ENCODE data around the gene DLL1. TPM values are rescaled to one million over a fixed set of nuclear protein-coding genes. Genes with fewer than 3 reads are reported as not detected.
"Not testable (repeated sequence)": the region's sequence is repeated elsewhere in the genome, so short reads cannot be mapped to it uniquely, and the experiment has no call there.

DLL1 gene
- polyA plus RNA-seq, 3 donors from 2014 or later: 0.09 to 7.0 (median 2.8) TPM

DNA sequence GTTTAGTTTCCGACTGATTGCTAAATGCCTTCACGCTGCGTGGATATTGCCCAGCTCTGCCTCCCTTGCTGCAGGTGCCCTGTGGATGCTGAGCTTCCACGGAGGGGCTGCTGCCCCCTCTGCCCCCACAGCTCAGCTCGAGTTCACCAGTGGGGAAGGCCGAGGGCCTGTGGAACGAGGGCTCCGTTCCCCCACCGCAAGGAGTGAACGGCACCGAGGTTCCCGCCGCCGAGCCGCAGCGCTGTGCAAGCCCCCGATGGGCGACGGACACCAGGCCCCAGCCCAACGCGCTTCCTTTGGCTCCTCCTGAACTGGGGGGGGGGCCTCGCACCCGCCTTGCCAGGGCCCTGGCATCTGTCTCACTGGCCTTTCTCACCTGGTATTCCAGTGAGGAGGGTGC lies 17.7 kb downstream of the DLL1 start:
- peaks cover 17 to 56% (median 54%) of the 10 kb centered on the region in 3 donors for H3K27me3 Mint-ChIP-seq (ENCODE audit: low read depth in 3 of 3)
- no peaks in the 10 kb centered on the region for H3K9me3 Mint-ChIP-seq
- H3K36me3 Mint-ChIP-seq: peaks cover 0 to 3% (median 0%) of the 10 kb centered on the region in 3 donors
- H3K27ac Mint-ChIP-seq: peak overlapping the region in 1 of 6 donors; percentile 77
- peak overlapping the region in 2 of 5 donors; percentile 21 to 27 for H3K4me3 Mint-ChIP-seq
- no peak for DNase-seq
- peaks cover 22 to 39% of the 10 kb centered on the region in 2 donors for H3K4me1 Mint-ChIP-seq

DNA sequence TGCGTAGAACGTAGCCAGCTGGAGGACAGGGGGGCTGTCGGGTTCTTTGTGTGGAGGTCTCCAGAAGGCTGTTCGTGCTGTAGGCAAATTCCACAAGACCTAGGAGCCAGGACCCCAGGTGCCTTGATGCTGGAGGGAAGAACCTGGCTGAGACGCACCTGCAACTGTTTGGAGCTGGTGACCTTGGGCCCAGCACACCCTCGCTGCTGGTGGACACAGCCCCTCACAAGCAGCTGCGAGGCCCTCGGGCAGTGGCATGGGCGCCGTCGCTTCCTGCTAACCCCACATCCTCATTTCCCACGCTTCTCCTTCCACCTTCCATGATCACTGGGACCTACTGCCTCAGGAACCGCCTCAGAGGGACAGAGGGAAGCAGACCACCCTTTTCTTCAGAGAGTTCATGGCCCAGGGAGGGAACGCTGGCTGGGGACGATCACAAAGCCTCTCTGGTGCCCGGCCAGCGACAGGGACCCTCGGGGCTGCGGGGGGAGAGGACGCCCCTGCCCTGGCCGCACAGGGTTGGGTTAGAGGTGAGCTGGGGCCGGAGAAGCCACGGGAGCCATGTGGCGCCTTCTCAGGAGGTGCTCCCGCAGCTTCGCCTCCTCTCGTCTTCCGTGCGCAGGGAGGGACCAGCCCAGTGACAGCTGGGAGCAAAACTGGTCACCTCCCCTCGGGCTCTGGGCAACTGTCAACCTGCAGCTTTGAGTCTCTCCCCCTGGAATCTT lies 18.4 kb downstream of the DLL1 start:
- no peak for DNase-seq
- Mint-ChIP-seq H3K27me3 (ENCODE audit: low read depth in 3 of 3) (peaks cover 20 to 54% (median 53%) of the 10 kb centered on the region in 3 donors), H3K4me1 (peaks cover 20 to 32% of the 10 kb centered on the region in 2 donors), H3K36me3 (peaks cover 0 to 2% (median 0%) of the 10 kb centered on the region in 3 donors), H3K4me3 (peak overlapping the region; percentile 60 to 83 (median 79)), H3K9me3 (no peaks in the 10 kb centered on the region), H3K27ac (peak overlapping the region; percentile 68 to 82 (median 78))

DNA sequence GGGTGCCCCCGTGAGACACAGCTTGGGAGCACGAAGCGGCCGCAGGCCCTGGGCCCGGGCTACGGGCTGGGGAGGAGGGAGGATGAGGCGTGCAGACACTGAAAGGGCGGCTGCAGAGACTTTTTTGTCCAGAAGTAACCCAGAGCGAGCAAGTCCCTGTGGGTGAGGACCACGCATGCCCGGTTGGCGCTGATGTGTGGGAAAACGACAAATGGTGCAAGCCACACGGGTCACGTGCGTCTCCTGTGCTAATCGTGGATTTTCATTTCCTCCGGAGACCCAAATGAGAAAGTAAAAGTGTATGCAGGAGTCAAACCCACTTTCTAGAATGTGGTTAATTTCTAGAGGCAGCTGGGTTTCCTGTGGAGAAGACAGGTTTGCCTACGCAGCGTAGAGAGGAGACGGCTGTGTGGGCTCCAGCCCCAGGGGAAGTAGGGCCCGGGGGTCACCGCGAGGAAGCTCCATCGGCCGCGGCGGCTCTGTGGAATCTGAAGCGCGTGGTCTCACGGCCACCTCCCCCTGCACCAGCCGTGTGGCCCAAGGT lies 19.0 kb downstream of the DLL1 start:
- peak; percentile 92 to 94 (median 92) for DNase-seq
- peaks cover 18 to 28% of the 10 kb centered on the region in 2 donors for H3K4me1 Mint-ChIP-seq
- H3K9me3 Mint-ChIP-seq: no peaks in the 10 kb centered on the region
- peak overlapping the region; percentile 68 to 82 (median 78) for H3K27ac Mint-ChIP-seq
- peaks cover 17 to 51% (median 48%) of the 10 kb centered on the region in 3 donors for H3K27me3 Mint-ChIP-seq (ENCODE audit: low read depth in 3 of 3)
- H3K4me3 Mint-ChIP-seq: peak overlapping the region; percentile 60 to 83 (median 79)
- no peaks in the 10 kb centered on the region for H3K36me3 Mint-ChIP-seq

DNA sequence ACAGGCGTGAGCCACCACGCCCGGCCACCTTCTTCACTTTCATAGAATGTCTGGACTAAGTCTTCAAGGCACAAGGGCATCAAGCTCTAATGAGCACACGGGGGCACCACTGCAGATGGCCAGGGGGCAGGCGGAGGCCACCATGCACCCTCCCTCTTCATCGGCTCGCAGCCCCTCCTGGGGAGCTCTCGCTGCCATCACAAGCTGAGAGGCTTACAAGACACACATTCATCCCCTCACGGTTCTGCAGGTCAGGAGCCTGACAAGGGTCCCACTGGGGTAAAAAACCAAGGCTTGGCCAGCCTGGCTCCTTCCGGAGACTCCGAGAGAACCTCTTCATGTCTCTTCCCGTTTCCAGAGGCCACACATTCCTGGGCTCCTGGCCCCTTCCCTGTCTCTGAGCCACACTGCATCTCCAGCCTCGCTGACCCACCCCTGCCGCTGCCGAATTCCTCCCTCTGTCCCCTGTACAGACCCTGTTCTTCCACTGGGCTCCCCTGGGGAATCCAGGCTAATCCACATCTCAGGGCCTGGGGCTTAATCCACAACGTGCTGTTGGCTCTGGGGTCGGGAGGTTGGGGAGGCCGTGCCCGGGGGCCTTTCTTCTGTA lies 19.8 kb downstream of the DLL1 start:
- H3K4me3 Mint-ChIP-seq: peak overlapping the region; percentile 60 to 83 (median 79)
- H3K9me3 Mint-ChIP-seq: no peaks in the 10 kb centered on the region
- no peaks in the 10 kb centered on the region for H3K36me3 Mint-ChIP-seq
- H3K4me1 Mint-ChIP-seq: peaks cover 18 to 28% of the 10 kb centered on the region in 2 donors
- H3K27ac Mint-ChIP-seq: peak overlapping the region in 3 of 6 donors; percentile 49 to 74 (median 68)
- H3K27me3 Mint-ChIP-seq (ENCODE audit: low read depth in 3 of 3): peaks cover 19 to 48% (median 47%) of the 10 kb centered on the region in 3 donors
- DNase-seq: no peak

DNA sequence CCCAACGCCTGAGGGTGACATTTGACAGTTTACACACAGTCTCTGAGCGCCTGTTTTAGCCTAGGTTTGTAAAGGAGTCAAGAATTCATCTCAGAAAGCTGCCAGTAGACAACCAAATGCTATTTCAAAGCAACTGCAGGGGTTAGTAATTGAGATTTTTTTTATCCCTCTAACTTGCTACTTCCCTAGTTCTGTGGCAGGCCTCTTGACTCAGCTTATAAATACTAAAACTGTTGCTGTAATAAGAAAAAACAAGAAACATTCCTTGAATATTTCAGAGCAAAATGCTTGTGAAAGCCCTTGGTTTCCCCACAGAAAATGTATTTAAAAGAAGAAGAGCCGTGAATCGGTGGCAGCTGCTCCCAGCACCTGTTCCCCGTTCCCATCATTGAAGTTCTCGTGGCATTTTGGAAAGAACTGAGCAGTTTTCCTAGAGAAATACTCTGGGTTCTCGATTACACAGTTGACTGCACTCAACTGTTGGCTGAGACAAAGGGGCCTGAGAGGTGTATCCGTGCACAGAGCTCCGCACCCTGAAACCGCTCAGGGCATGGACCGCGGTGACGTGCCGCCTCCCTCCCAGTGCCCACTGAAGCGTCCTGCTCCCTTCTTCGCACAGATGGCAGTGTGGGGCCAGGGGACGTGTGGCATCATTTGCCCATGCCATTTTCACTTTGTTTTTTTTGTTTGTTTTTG lies 20.9 kb downstream of the DLL1 start:
- H3K9me3 Mint-ChIP-seq: peaks cover 0 to 2% (median 0%) of the 10 kb centered on the region in 6 donors
- peak overlapping the region in 1 of 5 donors; percentile 18 for H3K4me3 Mint-ChIP-seq
- H3K36me3 Mint-ChIP-seq: no peaks in the 10 kb centered on the region
- peaks cover 18 to 28% of the 10 kb centered on the region in 2 donors for H3K4me1 Mint-ChIP-seq
- DNase-seq: no peak
- no peak overlapping the region for H3K27ac Mint-ChIP-seq
- peaks cover 21 to 54% (median 46%) of the 10 kb centered on the region in 3 donors for H3K27me3 Mint-ChIP-seq (ENCODE audit: low read depth in 3 of 3)

DNA sequence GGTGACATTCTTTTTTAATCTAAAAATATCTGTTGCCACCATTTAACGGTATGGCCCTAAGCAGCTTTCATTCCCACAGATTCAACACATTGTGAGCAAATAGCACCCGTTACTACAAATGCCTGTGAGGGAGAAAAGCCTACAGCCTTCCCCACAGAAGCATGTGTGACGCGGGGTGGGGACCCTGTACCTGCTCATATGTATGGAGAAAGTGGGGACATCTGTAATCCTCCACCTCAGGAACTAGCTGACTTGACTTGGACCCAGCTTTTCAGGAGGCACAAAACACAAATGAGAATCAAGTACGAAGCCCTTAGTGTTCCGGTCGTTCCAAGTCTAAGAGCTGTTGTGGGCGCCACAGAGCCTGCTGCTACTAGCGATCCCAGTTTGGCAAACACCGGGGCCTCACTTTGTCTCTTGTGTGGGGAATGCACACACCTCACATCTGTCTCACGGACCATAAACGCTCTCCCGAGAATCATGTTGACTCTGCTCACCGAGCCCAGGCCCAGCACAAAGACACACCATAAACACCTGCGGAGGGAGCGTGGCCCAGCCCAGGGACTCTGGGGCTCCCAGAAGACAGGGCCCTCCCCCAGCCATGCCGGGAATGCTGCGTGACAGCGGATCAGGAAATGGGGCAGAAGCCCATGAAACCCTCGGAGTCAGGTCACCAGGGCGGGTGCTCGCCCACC lies 21.6 kb downstream of the DLL1 start:
- Mint-ChIP-seq H3K9me3 (peaks cover 0 to 2% (median 0%) of the 10 kb centered on the region in 6 donors), H3K27ac (no peak overlapping the region), H3K4me1 (peaks cover 18 to 28% of the 10 kb centered on the region in 2 donors), H3K4me3 (no peak overlapping the region), H3K27me3 (ENCODE audit: low read depth in 3 of 3) (peaks cover 21 to 58% (median 44%) of the 10 kb centered on the region in 3 donors), H3K36me3 (no peaks in the 10 kb centered on the region)
- no peak for DNase-seq

DNA sequence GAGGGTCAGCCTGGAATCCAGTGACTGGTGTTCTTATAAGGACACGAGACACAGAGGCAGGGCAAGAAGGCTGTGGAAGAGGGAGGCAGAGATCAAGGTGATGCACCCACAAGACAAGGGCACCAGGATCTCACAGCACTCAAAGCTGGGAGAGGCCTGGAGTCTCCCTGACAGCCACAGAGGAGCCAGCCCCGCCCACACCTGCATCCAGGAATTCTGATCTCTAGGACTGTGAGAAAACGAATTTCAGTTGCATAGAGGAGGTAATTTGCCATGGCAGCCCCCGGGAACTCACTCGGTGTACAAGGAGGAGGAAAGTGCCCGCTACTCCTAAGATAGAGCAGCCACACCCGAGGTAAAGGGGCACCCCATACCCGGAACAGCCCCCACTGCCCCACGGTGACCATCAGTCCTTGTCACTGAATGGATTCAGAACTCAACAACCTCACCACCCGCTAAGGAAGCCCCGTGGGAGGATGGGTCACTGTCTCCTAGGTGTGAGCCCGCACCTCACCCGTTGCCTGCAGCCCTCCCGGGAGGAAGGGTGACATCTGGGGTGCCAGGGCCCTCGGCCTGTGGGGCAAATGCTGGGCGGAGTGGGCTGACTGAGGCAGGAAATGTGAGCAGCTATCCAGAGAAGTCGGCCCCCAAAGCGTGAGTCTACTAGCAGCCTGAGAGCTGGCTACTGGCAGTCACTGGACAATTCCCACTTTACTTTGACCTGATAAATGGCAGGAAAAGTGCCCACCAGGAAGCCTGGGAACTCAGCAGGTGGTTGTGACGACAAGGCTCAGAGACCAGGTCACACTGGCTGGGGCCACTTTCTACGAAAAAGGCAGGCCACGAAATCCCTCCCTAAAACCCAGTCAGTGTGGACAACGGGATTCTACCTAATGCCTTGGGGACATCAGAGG lies 22.4 kb downstream of the DLL1 start:
- DNase-seq: no peak
- H3K4me3 Mint-ChIP-seq: no peak overlapping the region
- H3K36me3 Mint-ChIP-seq: no peaks in the 10 kb centered on the region
- H3K9me3 Mint-ChIP-seq: peaks cover 0 to 2% (median 0%) of the 10 kb centered on the region in 6 donors
- peaks cover 18 to 23% of the 10 kb centered on the region in 2 donors for H3K4me1 Mint-ChIP-seq
- peaks cover 23 to 51% (median 40%) of the 10 kb centered on the region in 3 donors for H3K27me3 Mint-ChIP-seq (ENCODE audit: low read depth in 3 of 3)
- H3K27ac Mint-ChIP-seq: no peak overlapping the region

DNA sequence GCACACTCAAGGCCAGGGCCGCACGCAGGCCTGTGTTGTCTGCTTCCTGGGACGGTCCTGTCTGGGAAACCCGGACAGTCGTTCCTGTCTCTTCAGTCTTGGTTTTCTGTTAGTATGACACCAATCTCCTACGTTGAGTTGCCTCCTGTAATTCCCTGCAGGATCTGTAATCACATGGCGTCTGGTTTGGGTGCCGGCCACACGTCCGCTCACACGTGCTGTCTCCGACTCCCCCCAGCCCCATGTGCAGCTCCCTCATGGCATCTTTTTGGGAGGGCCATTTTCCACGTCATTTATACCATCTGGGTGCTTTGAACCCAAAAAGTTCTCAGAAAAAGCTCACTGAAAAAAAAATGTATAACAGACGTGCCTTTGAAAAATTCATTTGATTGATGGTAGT lies 23.2 kb downstream of the DLL1 start:
- Mint-ChIP-seq H3K4me1 (peaks cover 16 to 18% of the 10 kb centered on the region in 2 donors), H3K27me3 (ENCODE audit: low read depth in 3 of 3) (peaks cover 30 to 53% (median 44%) of the 10 kb centered on the region in 3 donors), H3K36me3 (no peaks in the 10 kb centered on the region)

DNA sequence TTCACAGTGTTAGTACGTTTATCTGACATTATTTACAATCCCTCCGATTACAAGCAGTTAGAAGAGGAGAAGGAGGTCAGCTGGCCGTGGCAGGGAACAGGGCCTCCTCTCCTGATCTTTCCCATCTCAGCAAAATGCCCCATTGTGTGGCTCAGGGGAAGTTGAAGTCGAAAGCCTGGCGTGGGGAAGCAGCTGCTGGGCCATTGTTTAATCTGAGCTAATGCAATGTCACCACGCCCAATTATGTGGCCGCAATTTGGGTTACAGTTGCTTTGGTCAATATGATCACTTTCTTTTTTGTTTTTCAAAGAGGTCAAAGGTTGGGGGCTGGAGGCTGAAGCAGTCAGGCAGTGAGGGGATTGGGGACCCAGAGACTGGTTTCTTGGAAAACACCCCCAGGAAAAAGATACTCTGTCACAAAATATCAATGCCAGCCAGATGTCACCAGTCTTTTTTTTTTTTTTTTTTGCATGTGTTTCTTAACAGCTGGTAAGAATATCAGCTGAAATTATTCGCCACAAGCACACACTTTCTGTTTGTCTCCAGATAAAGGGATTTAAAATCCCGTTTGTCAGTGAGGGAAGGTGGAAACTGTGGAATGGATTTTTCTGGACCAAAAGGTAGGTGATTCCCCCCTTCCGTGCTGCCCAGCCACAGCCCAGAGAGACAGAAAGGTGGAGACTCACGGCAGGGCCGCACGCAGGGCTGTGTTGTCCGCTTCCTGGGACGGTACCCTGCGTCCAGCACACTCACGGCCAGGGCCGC lies 24.6 kb downstream of the DLL1 start:
- no peak overlapping the region for H3K4me3 Mint-ChIP-seq
- peaks cover 23 to 41% (median 41%) of the 10 kb centered on the region in 3 donors for H3K27me3 Mint-ChIP-seq (ENCODE audit: low read depth in 3 of 3)
- H3K4me1 Mint-ChIP-seq: peaks cover 3% of the 10 kb centered on the region in 2 donors
- DNase-seq: no peak
- H3K36me3 Mint-ChIP-seq: no peaks in the 10 kb centered on the region
- H3K9me3 Mint-ChIP-seq: peaks cover 0 to 2% (median 0%) of the 10 kb centered on the region in 6 donors
- H3K27ac Mint-ChIP-seq: no peak overlapping the region

More for the DNA sequence above, 23.2 kb downstream of the DLL1 start:
- no peak for DNase-seq
- Mint-ChIP-seq H3K27ac (no peak overlapping the region), H3K4me3 (no peak overlapping the region), H3K9me3 (peaks cover 0 to 2% (median 0%) of the 10 kb centered on the region in 6 donors)

DNA sequence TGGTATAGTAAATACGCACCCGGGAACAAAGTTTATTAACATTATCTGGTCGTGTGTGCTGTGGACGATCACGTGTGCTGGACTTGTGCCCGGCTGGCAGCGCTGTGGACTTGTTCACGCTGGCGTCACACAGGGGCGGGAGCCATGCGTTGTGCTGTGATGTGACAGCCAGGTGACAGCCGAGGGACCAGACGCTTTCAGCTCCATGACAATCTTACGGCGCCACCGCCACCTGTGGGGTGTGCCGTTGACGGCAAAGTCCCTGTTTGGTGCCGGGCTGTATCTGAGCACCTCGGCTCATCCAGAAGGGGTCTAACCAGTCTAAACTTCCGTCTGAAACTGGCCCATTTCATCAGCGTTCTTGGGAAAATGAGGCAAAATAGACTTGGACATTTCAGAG lies 25.2 kb downstream of the DLL1 start:
- Mint-ChIP-seq H3K4me1 (peaks cover 0 to 1% of the 10 kb centered on the region in 2 donors), H3K27me3 (ENCODE audit: low read depth in 3 of 3) (peaks cover 22 to 41% (median 36%) of the 10 kb centered on the region in 3 donors), H3K9me3 (peaks cover 0 to 2% (median 0%) of the 10 kb centered on the region in 6 donors), H3K4me3 (no peak overlapping the region), H3K27ac (no peak overlapping the region), H3K36me3 (peaks cover 0 to 1% (median 0%) of the 10 kb centered on the region in 3 donors)
- DNase-seq: no peak

DNA sequence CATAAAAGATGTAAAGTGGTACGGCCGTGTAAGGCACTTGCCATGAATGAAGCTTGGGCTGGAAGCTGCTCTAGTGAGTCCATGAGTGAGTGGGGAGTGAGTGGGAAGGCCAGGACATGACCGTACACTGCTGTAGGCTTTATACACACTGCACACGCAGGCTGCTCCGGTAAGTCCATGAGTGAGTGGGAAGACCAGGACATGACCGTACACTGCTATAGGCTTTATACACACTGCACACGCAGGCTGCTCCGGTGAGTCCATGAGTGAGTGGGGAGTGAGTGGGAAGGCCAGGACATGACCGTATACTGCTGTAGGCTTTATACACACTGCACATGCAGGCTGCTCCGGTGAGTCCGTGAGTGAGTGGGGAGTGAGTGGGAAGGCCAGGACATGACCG lies 26.2 kb downstream of the DLL1 start:
- not testable (repeated sequence) for H3K4me3 Mint-ChIP-seq

DNA sequence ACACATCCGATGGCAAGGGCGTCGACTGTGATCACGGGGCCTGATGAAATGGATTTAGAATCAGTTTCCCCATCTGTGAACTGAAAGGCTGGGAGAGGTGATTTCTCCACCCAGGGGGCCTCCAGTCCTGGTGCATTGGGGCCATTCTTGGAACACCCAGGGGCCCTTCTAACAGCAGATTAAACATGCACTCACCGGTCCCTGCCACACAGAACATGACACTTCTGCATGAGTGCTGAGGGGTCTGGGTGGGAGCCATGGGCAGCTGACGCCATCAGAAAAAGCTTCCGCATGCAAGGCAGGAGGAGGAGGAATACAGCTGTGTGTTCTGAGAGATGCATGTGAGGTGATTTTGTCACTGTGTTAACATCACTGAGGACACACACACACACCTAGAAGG lies 26.8 kb downstream of the DLL1 start:
- DNase-seq: no peak
- Mint-ChIP-seq H3K4me3 (no peak overlapping the region), H3K27me3 (ENCODE audit: low read depth in 3 of 3) (peaks cover 22 to 32% (median 27%) of the 10 kb centered on the region in 3 donors), H3K36me3 (peaks cover 0 to 2% (median 0%) of the 10 kb centered on the region in 3 donors), H3K4me1 (no peaks in the 10 kb centered on the region), H3K27ac (no peak overlapping the region), H3K9me3 (peaks cover 0 to 2% (median 0%) of the 10 kb centered on the region in 6 donors)

More for the DNA sequence above, 26.2 kb downstream of the DLL1 start:
- not testable (repeated sequence) for H3K27ac Mint-ChIP-seq, H3K9me3 Mint-ChIP-seq, H3K4me1 Mint-ChIP-seq, H3K36me3 Mint-ChIP-seq, DNase-seq
- H3K27me3 Mint-ChIP-seq (ENCODE audit: low read depth in 3 of 3): peaks cover 22 to 37% (median 30%) of the 10 kb centered on the region in 3 donors
